Astrocyte (in vitro differentiated cells and primary cell): ENCODE data around the gene C3orf20. TPM values are rescaled to one million over a fixed set of nuclear protein-coding genes. Genes with fewer than 3 reads are reported as not detected.

ENCODE experiments used
- DNase-seq: peaks from one replicate; pipeline ENCODE4 v3.0.0-alpha.2; 2010; ENCODE audit warnings: low read depth
- FAIRE-seq: peaks from 2 replicates; lab custom pipeline; 2011; peaks lifted over from hg19 to GRCh38; lab: Jason Lieb, UNC
- H2AFZ ChIP-seq: 2 replicates; pipeline ENCODE4 v1.6.0; 2012; ENCODE audit warnings: low read depth, low read length, inconsistent platforms
- H3K27ac ChIP-seq: 2 replicates; pipeline ENCODE4 v1.5.1; 2011; ENCODE audit warnings: low read depth, low read length, inconsistent platforms
- H3K27me3 ChIP-seq: 2 replicates; pipeline ENCODE4 v1.6.0; 2011; ENCODE audit warnings: low read length, inconsistent platforms; ENCODE audit not compliant: insufficient read depth
- H3K36me3 ChIP-seq: 2 replicates; pipeline ENCODE4 v1.5.1; 2011; ENCODE audit warnings: low read length, inconsistent platforms; ENCODE audit not compliant: insufficient read depth
- H3K4me1 ChIP-seq: 2 replicates; pipeline ENCODE4 v1.5.1; 2011; ENCODE audit warnings: low read length, inconsistent platforms; ENCODE audit not compliant: insufficient read depth
- H3K4me2 ChIP-seq: 2 replicates; pipeline ENCODE4 v1.6.0; 2012; ENCODE audit warnings: low read length, inconsistent platforms
- H3K4me3 ChIP-seq: 2 replicates; pipeline ENCODE4 v1.5.1; 2011; ENCODE audit warnings: low read depth, mild to moderate bottlenecking, low read length, inconsistent platforms; ENCODE audit not compliant: insufficient read depth
- H3K79me2 ChIP-seq: 2 replicates; pipeline ENCODE4 v1.6.0; 2012; ENCODE audit warnings: mild to moderate bottlenecking, low read length, inconsistent platforms; ENCODE audit not compliant: insufficient read depth
- H3K9ac ChIP-seq: 2 replicates; pipeline ENCODE4 v1.6.0; 2012; ENCODE audit warnings: mild to moderate bottlenecking, low read length, inconsistent platforms
- H3K9me3 ChIP-seq: 2 replicates; pipeline ENCODE4 v1.5.1; 2012; ENCODE audit warnings: low read depth, mild to moderate bottlenecking, low read length, inconsistent platforms; ENCODE audit not compliant: insufficient read depth
- H4K20me1 ChIP-seq: 2 replicates; pipeline ENCODE4 v1.6.0; 2012; ENCODE audit warnings: low read length, inconsistent platforms; ENCODE audit not compliant: insufficient read depth
- H3K27ac Mint-ChIP-seq: one replicate; pipeline ENCODE4 v1.8.0; 2021; ENCODE audit warnings: mild to moderate bottlenecking, mixed read lengths; ENCODE audit not compliant: unreplicated experiment
- H3K27me3 Mint-ChIP-seq: one replicate; pipeline ENCODE4 v1.8.0; 2021; ENCODE audit warnings: low read depth, mixed read lengths; ENCODE audit not compliant: unreplicated experiment
- H3K36me3 Mint-ChIP-seq: one replicate; pipeline ENCODE4 v1.8.0; 2021; ENCODE audit warnings: low read depth, mixed read lengths; ENCODE audit not compliant: unreplicated experiment
- H3K4me1 Mint-ChIP-seq: one replicate; pipeline ENCODE4 v1.8.0; 2021; ENCODE audit warnings: low read depth, mixed read lengths; ENCODE audit not compliant: unreplicated experiment
- H3K4me3 Mint-ChIP-seq: one replicate; pipeline ENCODE4 v1.8.0; 2021; ENCODE audit warnings: mild to moderate bottlenecking, moderate library complexity, mixed read lengths; ENCODE audit not compliant: unreplicated experiment
- H3K9me3 Mint-ChIP-seq: one replicate; pipeline ENCODE4 v1.8.0; 2021; ENCODE audit warnings: mild to moderate bottlenecking, mixed read lengths; ENCODE audit not compliant: unreplicated experiment
- EZH2 ChIP-seq: IDR thresholded peaks from 2 replicates; pipeline ENCODE4 v1.6.1; 2012; ENCODE audit warnings: mild to moderate bottlenecking, low read length, inconsistent platforms; ENCODE audit not compliant: insufficient read depth
- total RNA-seq: library from RNA; stranded (reverse); gene quantifications from 2 replicates; pipeline ENCODE4 v1.2.1, GENCODE V29; 2021
- TF ChIP-seq, protein P1 (sequence below): IDR thresholded peaks from 2 replicates; pipeline ENCODE4 v1.5.1; 2011; ENCODE audit warnings: low read depth, mild to moderate bottlenecking, inconsistent platforms, low read length, moderate library complexity; ENCODE audit not compliant: insufficient read depth

The C3orf20 gene
- total RNA-seq, 1 donor from 2014 or later: 0.16 TPM

- Mint-ChIP-seq H3K4me1 (peaks cover 32% of the 10 kb centered on the region), H3K36me3 (peaks cover 2% of the 10 kb centered on the region), H3K9me3 (peaks cover 4% of the 10 kb centered on the region), H3K27me3 (peaks cover 49% of the 10 kb centered on the region), H3K27ac (no peak overlapping the region), H3K4me3 (no peak overlapping the region)
- no peak overlapping the region for H3K4me2 ChIP-seq
- no peak for FAIRE-seq
- TF ChIP-seq, protein P1, sequence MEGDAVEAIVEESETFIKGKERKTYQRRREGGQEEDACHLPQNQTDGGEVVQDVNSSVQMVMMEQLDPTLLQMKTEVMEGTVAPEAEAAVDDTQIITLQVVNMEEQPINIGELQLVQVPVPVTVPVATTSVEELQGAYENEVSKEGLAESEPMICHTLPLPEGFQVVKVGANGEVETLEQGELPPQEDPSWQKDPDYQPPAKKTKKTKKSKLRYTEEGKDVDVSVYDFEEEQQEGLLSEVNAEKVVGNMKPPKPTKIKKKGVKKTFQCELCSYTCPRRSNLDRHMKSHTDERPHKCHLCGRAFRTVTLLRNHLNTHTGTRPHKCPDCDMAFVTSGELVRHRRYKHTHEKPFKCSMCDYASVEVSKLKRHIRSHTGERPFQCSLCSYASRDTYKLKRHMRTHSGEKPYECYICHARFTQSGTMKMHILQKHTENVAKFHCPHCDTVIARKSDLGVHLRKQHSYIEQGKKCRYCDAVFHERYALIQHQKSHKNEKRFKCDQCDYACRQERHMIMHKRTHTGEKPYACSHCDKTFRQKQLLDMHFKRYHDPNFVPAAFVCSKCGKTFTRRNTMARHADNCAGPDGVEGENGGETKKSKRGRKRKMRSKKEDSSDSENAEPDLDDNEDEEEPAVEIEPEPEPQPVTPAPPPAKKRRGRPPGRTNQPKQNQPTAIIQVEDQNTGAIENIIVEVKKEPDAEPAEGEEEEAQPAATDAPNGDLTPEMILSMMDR: no peak
- TF ChIP-seq EZH2: no peak
- H2AFZ ChIP-seq: no peak overlapping the region
- DNase-seq: no peak
- no peaks in the 10 kb centered on the region for H3K36me3 ChIP-seq
- no peak overlapping the region for H3K4me3 ChIP-seq
- no peaks in the 10 kb centered on the region for H3K9me3 ChIP-seq
- H3K79me2 ChIP-seq: no peaks in the 10 kb centered on the region
- peaks cover 24% of the 10 kb centered on the region for H3K27me3 ChIP-seq
- no peaks in the 10 kb centered on the region for H4K20me1 ChIP-seq
- H3K27ac ChIP-seq: no peak overlapping the region
- H3K9ac ChIP-seq: no peak overlapping the region
- no peaks in the 10 kb centered on the region for H3K4me1 ChIP-seq
These were observed 127.4 kb downstream of the C3orf20 start for GRCh38 chr3:14802381-14802731.

- Histone ChIP-seq H3K4me2 (peak overlapping the region; percentile 15), H3K27me3 (peaks cover 25% of the 10 kb centered on the region), H3K4me3 (no peak overlapping the region), H4K20me1 (no peaks in the 10 kb centered on the region), H3K36me3 (no peaks in the 10 kb centered on the region), H2AFZ (no peak overlapping the region), H3K79me2 (no peaks in the 10 kb centered on the region), H3K4me1 (no peaks in the 10 kb centered on the region), H3K9ac (no peak overlapping the region), H3K27ac (no peak overlapping the region), H3K9me3 (no peaks in the 10 kb centered on the region)
- peaks cover 2% of the 10 kb centered on the region for H3K36me3 Mint-ChIP-seq
- FAIRE-seq (no peak), DNase-seq (no peak)
- H3K4me3 Mint-ChIP-seq: peak overlapping the region; percentile 35
- H3K9me3 Mint-ChIP-seq: peaks cover 3% of the 10 kb centered on the region
- H3K27me3 Mint-ChIP-seq: peaks cover 50% of the 10 kb centered on the region
- H3K27ac Mint-ChIP-seq: no peak overlapping the region
- peaks cover 32% of the 10 kb centered on the region for H3K4me1 Mint-ChIP-seq
- TF ChIP-seq EZH2: no peak
- TF ChIP-seq, protein P1: no peak
These were observed 128.4 kb downstream of the C3orf20 start for GRCh38 chr3:14803101-14803980.
